OCI-LY7 (cell line): ENCODE data around the gene RXRA. TPM values are rescaled to one million over a fixed set of nuclear protein-coding genes. Genes with fewer than 3 reads are reported as not detected.

Experiments
- BruUV-seq: library from RNA; stranded (reverse); fragments of 400-500 nt; replicated peaks from 2 replicates; lab custom pipeline; 2021; lab: Mats Ljungman, UMichigan
- CTCF ChIA-PET: fragments of 300-600 bp; sonication (Branson Sonifier 250); formaldehyde crosslinking; loops from one replicate; lab custom pipeline; 2022; ENCODE audit warnings: antibody characterized with exemption; ENCODE audit not compliant: unreplicated experiment; lab: Charles Lee
- POLR2A ChIA-PET: fragments of 300-600 bp; sonication (Branson Sonifier 250); formaldehyde crosslinking; loops from one replicate; lab custom pipeline; 2022; ENCODE audit warnings: antibody characterized with exemption; lab: Charles Lee
- DNase-seq: peaks from one replicate; pipeline ENCODE4 v3.0.0-alpha.2; 2015; ENCODE audit warnings: low spot score
- H2AFZ ChIP-seq: fragments of 200-600 bp; sonication (generic), shearing (Covaris generic); 2 replicates; pipeline ENCODE4 v1.6.1; 2014; ENCODE audit warnings: mild to moderate bottlenecking, antibody characterized with exemption, low read length, moderate library complexity
- H3K27ac ChIP-seq: fragments of 200-600 bp; sonication (generic); 2 replicates; pipeline ENCODE4 v1.5.1; 2014; ENCODE audit warnings: mixed run types, low read depth, mild to moderate bottlenecking, moderate library complexity, low read length, inconsistent platforms; ENCODE audit not compliant: poor library complexity, severe bottlenecking
- H3K36me3 ChIP-seq: fragments of 200-600 bp; sonication (generic); 2 replicates; pipeline ENCODE4 v1.6.1; 2014; ENCODE audit warnings: mild to moderate bottlenecking, antibody characterized with exemption, low read length, moderate library complexity, mixed read lengths; ENCODE audit not compliant: insufficient read depth
- H3K4me1 ChIP-seq: fragments of 200-600 bp; sonication (generic); 2 replicates; pipeline ENCODE4 v1.5.1; 2014; ENCODE audit warnings: mild to moderate bottlenecking, low read length; ENCODE audit not compliant: insufficient read depth, poor library complexity, severe bottlenecking
- H3K4me2 ChIP-seq: fragments of 200-600 bp; sonication (generic); 2 replicates; pipeline ENCODE4 v1.6.1; 2014; ENCODE audit warnings: mild to moderate bottlenecking, low read length
- H3K4me3 ChIP-seq: fragments of 200-600 bp; sonication (generic); 2 replicates; pipeline ENCODE4 v1.5.1; 2014; ENCODE audit warnings: mild to moderate bottlenecking, low read depth, low read length; ENCODE audit not compliant: poor library complexity, severe bottlenecking
- H3K79me2 ChIP-seq: fragments of 200-600 bp; sonication (generic); 2 replicates; pipeline ENCODE4 v1.6.1; 2016; ENCODE audit warnings: low read depth, mild to moderate bottlenecking, low read length, moderate library complexity, mixed read lengths; ENCODE audit not compliant: insufficient read depth
- H3K9me2 ChIP-seq: fragments of 200-600 bp; sonication (generic); 2 replicates; pipeline ENCODE4 v1.6.1; 2016; ENCODE audit warnings: mild to moderate bottlenecking, low read length, mixed read lengths; ENCODE audit not compliant: insufficient read depth
- H3K9me3 ChIP-seq: fragments of 200-600 bp; sonication (generic); 2 replicates; pipeline ENCODE4 v1.6.1; 2014; ENCODE audit warnings: mild to moderate bottlenecking, mixed run types, low read length, mixed read lengths
- H4K20me1 ChIP-seq: fragments of 200-600 bp; sonication (generic); 2 replicates; pipeline ENCODE4 v1.6.1; 2014; ENCODE audit warnings: mild to moderate bottlenecking, antibody characterized with exemption, low read length, moderate library complexity, mixed read lengths; ENCODE audit not compliant: insufficient read depth
- CTCF ChIP-seq: fragments of 200-600 bp; sonication (generic); conservative IDR thresholded peaks from 2 replicates; pipeline ENCODE4 v1.5.1; 2014; ENCODE audit warnings: mild to moderate bottlenecking, antibody characterized with exemption, low read length, moderate library complexity, mixed read lengths
- EZH2phosphoT487 ChIP-seq: fragments of 200-600 bp; sonication (generic); IDR thresholded peaks from 2 replicates; pipeline ENCODE4 v1.6.1; 2018; ENCODE audit warnings: low read depth, borderline replicate concordance, mild to moderate bottlenecking, mixed run types, antibody characterized with exemption, low read length, moderate library complexity, mixed read lengths
- intact Hi-C: fragments of 100-400 bp; cut with micrococcal nuclease; formaldehyde crosslinking; loops from one replicate; pipeline ENCODE4 v1.10.0; 2022; ENCODE audit not compliant: unreplicated experiment
- total RNA-seq, 2 experiments: library from RNA; depleted of rRNA in 1 of 2; stranded (reverse); fragments of >200 nt in 1 of 2; shearing (Covaris generic) in 1 of 2; gene quantifications; 2 replicates each; pipeline ENCODE4 v1.2.3, GENCODE V29; 2014 to 2022

Gene RXRA
- total RNA-seq, 2 experiments from 2014 or later: 0.25 to 0.40 TPM

- intact Hi-C loops: no loop called here
Measured at GRCh38 chr9:134344068-134344799, 18.0 kb downstream of the RXRA start.

GRCh38 chr9:134344800-134345310 is 18.6 kb downstream of the RXRA start:
- BruUV-seq: no TSS peak
- Histone ChIP-seq H3K4me1 (no peaks in the 10 kb centered on the region), H3K4me2 (no peak overlapping the region), H3K9me2 (no peaks in the 10 kb centered on the region), H3K9me3 (no peaks in the 10 kb centered on the region), H3K36me3 (no peaks in the 10 kb centered on the region), H3K27ac (no peak overlapping the region), H3K4me3 (no peak overlapping the region), H3K79me2 (no peaks in the 10 kb centered on the region), H2AFZ (no peak overlapping the region), H4K20me1 (no peaks in the 10 kb centered on the region)
- DNase-seq: no peak
- POLR2A ChIA-PET: no interaction called here
- TF ChIP-seq EZH2phosphoT487 (no peak), CTCF (no peak)
- CTCF ChIA-PET: no interaction called here
- intact Hi-C loops: no loop called here

More at GRCh38 chr9:134344068-134344799, 18.0 kb downstream of the RXRA start:
- Histone ChIP-seq H3K9me2 (no peaks in the 10 kb centered on the region), H3K27ac (no peak overlapping the region), H3K79me2 (no peaks in the 10 kb centered on the region), H3K4me1 (no peaks in the 10 kb centered on the region), H3K4me3 (no peak overlapping the region), H4K20me1 (no peaks in the 10 kb centered on the region), H3K9me3 (no peaks in the 10 kb centered on the region), H3K4me2 (no peak overlapping the region), H2AFZ (no peak overlapping the region), H3K36me3 (no peaks in the 10 kb centered on the region)
- POLR2A ChIA-PET: no interaction called here
- DNase-seq: no peak
- no TSS peak for BruUV-seq
- TF ChIP-seq CTCF: 0 out of 2 replicates have a peak, but pooled peaks have one; percentile 16
- no peak for TF ChIP-seq EZH2phosphoT487
- CTCF ChIA-PET: no interaction called here

- TF ChIP-seq EZH2phosphoT487 (no peak), CTCF (no peak)
- Histone ChIP-seq H4K20me1 (no peaks in the 10 kb centered on the region), H3K79me2 (no peaks in the 10 kb centered on the region), H2AFZ (no peak overlapping the region), H3K4me1 (no peaks in the 10 kb centered on the region), H3K36me3 (no peaks in the 10 kb centered on the region), H3K9me2 (no peaks in the 10 kb centered on the region), H3K9me3 (no peaks in the 10 kb centered on the region), H3K4me2 (no peak overlapping the region), H3K27ac (no peak overlapping the region), H3K4me3 (no peak overlapping the region)
- no peak for DNase-seq
- ChIA-PET POLR2A (no interaction called here), CTCF (no interaction called here)
- no TSS peak for BruUV-seq
- intact Hi-C loops: no loop called here
Measured at GRCh38 chr9:134345737-134346136, 19.5 kb downstream of the RXRA start.
